Large intestine (tissue), 3 donors: ENCODE data around the gene CNNM2. TPM values are rescaled to one million over a fixed set of nuclear protein-coding genes. Genes with fewer than 3 reads are reported as not detected.

Experiments
- DNase-seq, 2 donors: peaks; one replicate each; pipeline versions ENCODE4 v3.0.0 to v3.0.0-alpha.2; 2013
- H3K27ac ChIP-seq: one replicate; pipeline ENCODE4 v1.5.1; 2013; ENCODE audit warnings: low read length
- H3K27me3 ChIP-seq: 2 replicates; pipeline ENCODE4 v1.6.1; 2013; ENCODE audit warnings: low read length; ENCODE audit not compliant: control insufficient read depth, insufficient read depth
- H3K36me3 ChIP-seq: 2 replicates; pipeline ENCODE4 v1.6.1; 2013; ENCODE audit warnings: low read length; ENCODE audit not compliant: control insufficient read depth, insufficient read depth
- H3K4me1 ChIP-seq: one replicate; pipeline ENCODE4 v1.6.1; 2013; ENCODE audit warnings: low read length; ENCODE audit not compliant: control insufficient read depth, insufficient read depth
- H3K4me3 ChIP-seq: one replicate; pipeline ENCODE4 v1.5.1; 2013; ENCODE audit warnings: low read length
- H3K9me3 ChIP-seq: one replicate; pipeline ENCODE4 v1.6.1; 2013; ENCODE audit warnings: mild to moderate bottlenecking, low read depth, low read length, moderate library complexity; ENCODE audit not compliant: control insufficient read depth
- WGBS: methylation state at CpG from one replicate; pipeline ENCODE4 v1.1.5; 2013; ENCODE audit warnings: low lambda C conversion rate; ENCODE audit not compliant: insufficient coverage; 5-methylcytosine and 5-hydroxymethylcytosine counted together
- polyA plus RNA-seq: library from polyadenylated mRNA; unstranded; fragments of 120-200 nt; gene quantifications from one replicate; pipeline ENCODE4 v1.2.1, GENCODE V29; 2013

The CNNM2 gene
- polyA plus RNA-seq, 1 donor: 12.5 TPM

GRCh38 chr10:103080891-103081581 is 162.9 kb downstream of the CNNM2 start:
- no peak for DNase-seq
- peaks cover 57% of the 10 kb centered on the region for H3K36me3 ChIP-seq
- no CpG with 5 or more reads among the region's 4 CpGs for WGBS

GRCh38 chr10:103082683-103083082 is 164.6 kb downstream of the CNNM2 start:
- WGBS: no CpG with 5 or more reads among the region's 1 CpG
- Histone ChIP-seq H3K27ac (no peak overlapping the region), H3K9me3 (no peaks in the 10 kb centered on the region), H3K4me3 (no peak overlapping the region), H3K27me3 (no peaks in the 10 kb centered on the region), H3K4me1 (no peaks in the 10 kb centered on the region), H3K36me3 (peaks cover 44% of the 10 kb centered on the region)
- DNase-seq: no peak

More at GRCh38 chr10:103080891-103081581, 162.9 kb downstream of the CNNM2 start:
- H3K27me3 ChIP-seq: no peaks in the 10 kb centered on the region
- H3K9me3 ChIP-seq: no peaks in the 10 kb centered on the region
- H3K27ac ChIP-seq: no peak overlapping the region
- no peak overlapping the region for H3K4me3 ChIP-seq
- no peaks in the 10 kb centered on the region for H3K4me1 ChIP-seq

- no CpG with 5 or more reads among the region's 7 CpGs for WGBS
- H3K9me3 ChIP-seq: no peaks in the 10 kb centered on the region
- DNase-seq: peak in 1 of 2 donors; percentile 23
- no peaks in the 10 kb centered on the region for H3K4me1 ChIP-seq
- H3K27ac ChIP-seq: no peak overlapping the region
- H3K36me3 ChIP-seq: peaks cover 37% of the 10 kb centered on the region
- no peak overlapping the region for H3K4me3 ChIP-seq
- no peaks in the 10 kb centered on the region for H3K27me3 ChIP-seq
These were observed 165.3 kb downstream of the CNNM2 start for GRCh38 chr10:103083266-103083976.

GRCh38 chr10:103083977-103084320 is 165.9 kb downstream of the CNNM2 start:
- Histone ChIP-seq H3K9me3 (no peaks in the 10 kb centered on the region), H3K27me3 (no peaks in the 10 kb centered on the region), H3K4me3 (no peak overlapping the region), H3K27ac (no peak overlapping the region), H3K36me3 (peaks cover 34% of the 10 kb centered on the region), H3K4me1 (no peaks in the 10 kb centered on the region)
- DNase-seq: no peak
- 100% methylated on average over 2 of the region's 5 CpGs for WGBS

DNA sequence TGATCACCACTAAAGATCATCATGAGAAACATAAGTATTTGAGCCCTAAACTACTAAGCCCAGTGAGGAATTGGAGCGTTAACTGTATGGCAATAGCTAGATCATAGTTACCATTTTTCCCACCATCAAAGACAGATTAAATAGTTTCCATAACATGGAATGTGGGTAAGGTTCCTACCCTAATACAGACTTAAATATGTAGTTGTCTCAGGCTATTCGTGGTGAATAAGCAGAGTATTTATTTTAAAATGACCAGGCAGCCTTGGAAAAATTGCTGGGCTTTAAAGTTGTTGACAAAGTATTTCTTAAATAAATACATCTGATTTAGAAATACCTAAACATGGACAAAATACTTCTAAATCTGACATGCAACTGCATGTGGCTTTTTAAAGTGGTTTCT is 168.2 kb downstream of the CNNM2 start:
- H3K27me3 ChIP-seq: no peaks in the 10 kb centered on the region
- H3K9me3 ChIP-seq: no peaks in the 10 kb centered on the region
- peaks cover 45% of the 10 kb centered on the region for H3K36me3 ChIP-seq
- H3K4me3 ChIP-seq: no peak overlapping the region
- no CpG with 5 or more reads among the region's 2 CpGs for WGBS
- DNase-seq: no peak
- no peaks in the 10 kb centered on the region for H3K4me1 ChIP-seq
- no peak overlapping the region for H3K27ac ChIP-seq

- no peak for DNase-seq
- peaks cover 50% of the 10 kb centered on the region for H3K36me3 ChIP-seq
These were observed 168.7 kb downstream of the CNNM2 start for GRCh38 chr10:103086799-103087198.

DNA sequence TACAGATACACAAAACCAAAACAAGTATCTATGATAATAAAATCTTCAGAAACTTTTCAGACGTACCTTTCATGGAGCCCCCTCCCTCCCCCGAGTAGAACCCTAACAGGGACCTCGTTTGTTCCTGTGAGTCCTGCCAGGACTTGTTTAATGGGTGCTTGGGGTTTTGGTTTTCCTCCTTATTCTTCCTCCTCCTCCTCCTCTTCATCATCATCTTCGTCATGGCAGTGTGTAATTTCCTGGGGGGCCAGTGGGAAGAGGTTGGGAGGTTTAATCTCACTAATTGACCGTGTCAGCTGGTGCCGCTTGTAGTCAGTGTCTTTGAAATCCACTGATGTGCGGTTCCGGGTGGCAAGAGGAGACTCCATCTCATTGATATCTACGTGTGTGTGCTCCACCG is 171.4 kb downstream of the CNNM2 start:
- H3K27ac ChIP-seq: no peak overlapping the region
- H3K4me3 ChIP-seq: no peak overlapping the region
- no peaks in the 10 kb centered on the region for H3K27me3 ChIP-seq
- 100% methylated on average over 2 of the region's 10 CpGs for WGBS
- no peaks in the 10 kb centered on the region for H3K9me3 ChIP-seq
- no peaks in the 10 kb centered on the region for H3K4me1 ChIP-seq
- peaks cover 66% of the 10 kb centered on the region for H3K36me3 ChIP-seq
- DNase-seq: no peak

More at GRCh38 chr10:103086799-103087198, 168.7 kb downstream of the CNNM2 start:
- H3K9me3 ChIP-seq: no peaks in the 10 kb centered on the region
- 100% methylated on average over 1 of the region's 2 CpGs for WGBS
- H3K27me3 ChIP-seq: no peaks in the 10 kb centered on the region
- no peak overlapping the region for H3K27ac ChIP-seq
- H3K4me3 ChIP-seq: no peak overlapping the region
- H3K4me1 ChIP-seq: no peaks in the 10 kb centered on the region

DNA sequence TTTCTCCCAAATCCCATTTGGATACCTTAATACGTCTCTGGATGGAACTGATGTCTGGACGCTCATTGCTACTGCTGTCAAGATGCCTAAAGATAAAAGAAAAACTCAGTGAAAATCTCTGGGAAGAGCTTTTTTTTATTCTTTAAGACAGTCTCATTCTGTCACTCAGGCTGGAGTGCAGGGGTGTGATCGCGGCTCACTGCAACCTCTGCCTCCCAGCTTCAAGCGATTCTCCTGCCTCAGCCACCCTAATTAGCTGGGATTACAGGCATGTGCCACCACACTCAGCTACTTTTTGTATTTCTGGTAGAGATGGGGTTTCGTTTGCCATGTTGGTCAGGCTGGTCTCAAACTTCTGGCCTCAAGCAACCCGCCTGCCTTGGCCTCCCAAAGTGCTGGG is 172.8 kb downstream of the CNNM2 start:
- Histone ChIP-seq H3K4me3 (no peak overlapping the region), H3K9me3 (no peaks in the 10 kb centered on the region), H3K36me3 (peaks cover 67% of the 10 kb centered on the region), H3K27me3 (no peaks in the 10 kb centered on the region), H3K27ac (no peak overlapping the region), H3K4me1 (no peaks in the 10 kb centered on the region)
- no CpG with 5 or more reads among the region's 7 CpGs for WGBS
- DNase-seq: no peak

- no peaks in the 10 kb centered on the region for H3K27me3 ChIP-seq
- H3K4me3 ChIP-seq: no peak overlapping the region
- no peak overlapping the region for H3K27ac ChIP-seq
- DNase-seq: no peak
- H3K9me3 ChIP-seq: no peaks in the 10 kb centered on the region
- peaks cover 71% of the 10 kb centered on the region for H3K36me3 ChIP-seq
- no peaks in the 10 kb centered on the region for H3K4me1 ChIP-seq
These were observed 176.9 kb downstream of the CNNM2 start for GRCh38 chr10:103095005-103095404.

GRCh38 chr10:103096130-103096529 is 178.0 kb downstream of the CNNM2 start:
- H3K27ac ChIP-seq: no peak overlapping the region
- WGBS: 67% methylated on average over 1 of the region's 3 CpGs
- peaks cover 69% of the 10 kb centered on the region for H3K36me3 ChIP-seq
- H3K4me1 ChIP-seq: no peaks in the 10 kb centered on the region
- no peaks in the 10 kb centered on the region for H3K27me3 ChIP-seq
- DNase-seq: no peak
- no peaks in the 10 kb centered on the region for H3K9me3 ChIP-seq
- H3K4me3 ChIP-seq: no peak overlapping the region

GRCh38 chr10:103098240-103098639 is 180.1 kb downstream of the CNNM2 start:
- no peak for DNase-seq
- no peaks in the 10 kb centered on the region for H3K27me3 ChIP-seq
- no peaks in the 10 kb centered on the region for H3K9me3 ChIP-seq
- H3K4me3 ChIP-seq: no peak overlapping the region
- peaks cover 57% of the 10 kb centered on the region for H3K36me3 ChIP-seq
- H3K27ac ChIP-seq: no peak overlapping the region
- no peaks in the 10 kb centered on the region for H3K4me1 ChIP-seq
